GM18951 (cell line): ENCODE results near the gene CORO2B.

Experiments used
- POLR2A ChIP-seq: IDR thresholded peaks from 4 replicates; pipeline ENCODE4 v1.6.1; 2011; ENCODE audit warnings: mild to moderate bottlenecking; ENCODE audit not compliant: insufficient read length, insufficient read depth; ENCODE audit errors: extremely low read depth
- in situ Hi-C: fragments of 300-500 bp; cut with MboI; formaldehyde crosslinking; loops from one replicate; pipeline ENCODE4 v1.12.0; 2022; ENCODE audit warnings: low sequenced_read_pairs, mixed read lengths, inconsistent platforms; ENCODE audit not compliant: unreplicated experiment

Gene CORO2B

GRCh38 chr15:68571582-68571981, 7.2 kb upstream of the CORO2B start:
- TF ChIP-seq POLR2A = no peak
- in situ Hi-C loops = loop anchor here (25.0 kb wide), 1 partner anchor 316 kb away; no protein-coding TSS in a partner anchor

GRCh38 chr15:68572309-68572708, 6.5 kb upstream of the CORO2B start:
- in situ Hi-C loops = loop anchor here (25.0 kb wide), 1 partner anchor 315 kb away; no protein-coding TSS in a partner anchor
- no peak for TF ChIP-seq POLR2A

- in situ Hi-C loops = loop anchor here (25.0 kb wide), 1 partner anchor 314 kb away; no protein-coding TSS in a partner anchor
- TF ChIP-seq POLR2A = no peak
Observed at GRCh38 chr15:68572921-68573320, 5.9 kb upstream of the CORO2B start.

GRCh38 chr15:68574046-68574445, 4.7 kb upstream of the CORO2B start:
- TF ChIP-seq POLR2A = no peak
- in situ Hi-C loops = loop anchor here (25.0 kb wide), 1 partner anchor 313 kb away; no protein-coding TSS in a partner anchor

GRCh38 chr15:68574629-68575028, 4.2 kb upstream of the CORO2B start:
- no peak for TF ChIP-seq POLR2A
- in situ Hi-C loops = loop anchor here (25.0 kb wide), 1 partner anchor 313 kb away; no protein-coding TSS in a partner anchor

GRCh38 chr15:68576235-68576892, 2.4 kb upstream of the CORO2B start:
- in situ Hi-C loops = no loop called here
- TF ChIP-seq POLR2A = no peak

- no peak for TF ChIP-seq POLR2A
- in situ Hi-C loops = no loop called here
Observed at GRCh38 chr15:68578175-68578979, 416 bp upstream of the CORO2B start.

- TF ChIP-seq POLR2A = no peak
- in situ Hi-C loops = no loop called here
Observed at GRCh38 chr15:68580026-68580882, 1.5 kb downstream of the CORO2B start.

GRCh38 chr15:68580883-68581155, 2.0 kb downstream of the CORO2B start:
- in situ Hi-C loops = no loop called here
- TF ChIP-seq POLR2A = no peak

GRCh38 chr15:68581725-68582124, 2.9 kb downstream of the CORO2B start:
- no peak for TF ChIP-seq POLR2A
- in situ Hi-C loops = no loop called here

GRCh38 chr15:68582236-68582635, 3.4 kb downstream of the CORO2B start:
- in situ Hi-C loops = no loop called here
- no peak for TF ChIP-seq POLR2A

GRCh38 chr15:68582864-68583263, 4.1 kb downstream of the CORO2B start:
- in situ Hi-C loops = no loop called here
- no peak for TF ChIP-seq POLR2A

- in situ Hi-C loops = no loop called here
Observed at GRCh38 chr15:68583321-68583720, 4.5 kb downstream of the CORO2B start.

More at GRCh38 chr15:68583321-68583720, 4.5 kb downstream of the CORO2B start:
- TF ChIP-seq POLR2A = no peak
